H1 (cell line): ENCODE measurements around the gene SNRPD3. TPM values are rescaled to one million over a fixed set of nuclear protein-coding genes. Genes with fewer than 3 reads are reported as not detected.

ENCODE experiments used
- CTCF ChIA-PET: fragments of 300-600 bp; sonication (Branson Sonifier 250); formaldehyde crosslinking; loops from one replicate; lab custom pipeline; 2021; ENCODE audit not compliant: partially characterized antibody; lab: Charles Lee
- POLR2A ChIA-PET: fragments of 300-600 bp; sonication (Branson Sonifier 250); formaldehyde crosslinking; loops from one replicate; lab custom pipeline; 2021; ENCODE audit warnings: inconsistent platforms; ENCODE audit not compliant: partially characterized antibody; lab: Charles Lee
- DNase-seq, 2 experiments: peaks; one replicate each; pipeline versions ENCODE4 v3.0.0 to v3.0.0-alpha.2; 2010 to 2022; ENCODE audit warnings: low spot score in 2 of 2, low read depth in 1 of 2, mixed read lengths in 1 of 2
- FAIRE-seq: peaks from 2 replicates; lab custom pipeline; 2011; peaks lifted over from hg19 to GRCh38; lab: Jason Lieb, UNC
- H2AFZ ChIP-seq: 2 replicates; pipeline ENCODE4 v1.8.1; 2012; ENCODE audit warnings: low read length, inconsistent platforms
- H2AK5ac ChIP-seq: 2 replicates; pipeline ENCODE4 v1.6.1; 2013; ENCODE audit warnings: low read depth, low read length
- H2BK120ac ChIP-seq: replicated peaks from 2 replicates; pipeline ENCODE3; 2013; ENCODE audit warnings: low read depth, low read length, inconsistent platforms
- H2BK12ac ChIP-seq: 2 replicates; pipeline ENCODE4 v1.6.1; 2013; ENCODE audit warnings: low read depth, low read length
- H2BK15ac ChIP-seq: 2 replicates; pipeline ENCODE4 v1.6.1; 2013; ENCODE audit warnings: low read length
- H2BK20ac ChIP-seq: 2 replicates; pipeline ENCODE4 v1.6.1; 2013; ENCODE audit warnings: low read length
- H2BK5ac ChIP-seq: 2 replicates; pipeline ENCODE4 v1.6.1; 2013; ENCODE audit warnings: low read depth, low read length
- H3K14ac ChIP-seq: 2 replicates; pipeline ENCODE4 v1.6.1; 2013; ENCODE audit warnings: inconsistent platforms; ENCODE audit not compliant: insufficient read length
- H3K18ac ChIP-seq: 2 replicates; pipeline ENCODE4 v1.6.1; 2013; ENCODE audit warnings: low read length; ENCODE audit errors: extremely low read depth
- H3K23ac ChIP-seq: 2 replicates; pipeline ENCODE4 v1.6.1; 2013; ENCODE audit warnings: inconsistent platforms; ENCODE audit not compliant: insufficient read length
- H3K23me2 ChIP-seq: 2 replicates; pipeline ENCODE4 v1.6.1; 2013; ENCODE audit warnings: low read depth, low read length
- H3K27ac ChIP-seq: 2 replicates; pipeline ENCODE4 v1.6.1; 2011; ENCODE audit warnings: low read depth, low read length, inconsistent platforms
- H3K27me3 ChIP-seq, 4 experiments: replicated peaks in 1 of 4; 1 replicate in 1 of 4; 2 replicates in 3 of 4; pipeline versions ENCODE4 v1.6.1 to v1.8.1; 2011 to 2013; ENCODE audit warnings: low read length in 3 of 4, mild to moderate bottlenecking in 3 of 4, inconsistent platforms in 2 of 4, mixed read lengths in 2 of 4, moderate library complexity in 1 of 4; ENCODE audit not compliant: control insufficient read depth in 3 of 4, insufficient read depth in 3 of 4; ENCODE audit errors: extremely low read depth in 1 of 4
- H3K36me3 ChIP-seq, 4 experiments: 2 replicates each; pipeline versions ENCODE4 v1.6.1 to v1.8.1; 2011 to 2013; ENCODE audit warnings: mild to moderate bottlenecking in 4 of 4, low read length in 3 of 4, moderate library complexity in 2 of 4, control low read depth in 1 of 4, inconsistent platforms in 1 of 4; ENCODE audit not compliant: insufficient read depth in 4 of 4, control insufficient read depth in 2 of 4
- H3K4ac ChIP-seq: replicated peaks from 2 replicates; pipeline ENCODE3; 2013; ENCODE audit warnings: low read length, low read depth, mixed read lengths, inconsistent platforms; ENCODE audit not compliant: insufficient read length
- H3K4me1 ChIP-seq, 4 experiments: replicated peaks in 1 of 4; 1 replicate in 1 of 4; 2 replicates in 3 of 4; pipeline versions ENCODE4 v1.6.1 to v1.8.1; 2011 to 2013; ENCODE audit warnings: low read length in 3 of 4, inconsistent platforms in 2 of 4, mixed read lengths in 1 of 4; ENCODE audit not compliant: insufficient read depth in 4 of 4, control insufficient read depth in 3 of 4
- H3K4me2 ChIP-seq, 2 experiments: 2 replicates each; pipeline versions ENCODE4 v1.6.1 to v1.8.1; 2011 to 2013; ENCODE audit warnings: low read depth in 2 of 2, low read length in 2 of 2, control low read depth in 1 of 2, inconsistent platforms in 1 of 2, mild to moderate bottlenecking in 1 of 2; ENCODE audit not compliant: insufficient read depth in 1 of 2
- H3K4me3 ChIP-seq, 4 experiments: fragments of 200-600, 300-600 bp in 1 of 4; sonication (generic), shearing (Covaris generic), sonication (Bioruptor Twin) in 1 of 4; 2 replicates each; pipeline versions ENCODE4 v1.5.1 to v1.8.1; 2011 to 2016; ENCODE audit warnings: low read length in 4 of 4, low read depth in 3 of 4, control low read depth in 2 of 4, inconsistent platforms in 2 of 4, mild to moderate bottlenecking in 2 of 4, mixed read lengths in 1 of 4, moderate library complexity in 1 of 4; ENCODE audit not compliant: insufficient read depth in 2 of 4; ENCODE audit errors: extremely low read depth in 1 of 4
- H3K56ac ChIP-seq: replicated peaks from 2 replicates; pipeline ENCODE3; 2013; ENCODE audit warnings: low read depth, mild to moderate bottlenecking, mixed read lengths, low read length, inconsistent platforms; ENCODE audit not compliant: insufficient read length
- H3K79me1 ChIP-seq: 2 replicates; pipeline ENCODE4 v1.6.1; 2013; ENCODE audit warnings: low read depth, low read length, control low read depth
- H3K79me2 ChIP-seq, 2 experiments: 2 replicates each; pipeline versions ENCODE4 v1.6.1 to v1.8.1; 2012 to 2013; ENCODE audit warnings: low read length in 2 of 2, mild to moderate bottlenecking in 2 of 2, inconsistent platforms in 1 of 2; ENCODE audit not compliant: insufficient read depth in 2 of 2, control insufficient read depth in 1 of 2
- H3K9ac ChIP-seq, 4 experiments: replicated peaks in 1 of 4; 1 replicate in 1 of 4; 2 replicates in 3 of 4; pipeline versions ENCODE4 v1.6.1 to v1.8.1; 2011 to 2013; ENCODE audit warnings: low read depth in 3 of 4, low read length in 3 of 4, control low read depth in 2 of 4, mild to moderate bottlenecking in 2 of 4, moderate library complexity in 2 of 4, inconsistent platforms in 1 of 4; ENCODE audit errors: extremely low read depth in 1 of 4
- H3K9me3 ChIP-seq, 2 experiments: 2 replicates each; pipeline versions ENCODE4 v1.6.1 to v1.8.1; 2012 to 2013; ENCODE audit warnings: mild to moderate bottlenecking in 2 of 2, moderate library complexity in 2 of 2, control low read depth in 1 of 2, inconsistent platforms in 1 of 2, low read depth in 1 of 2, low read length in 1 of 2, mixed read lengths in 1 of 2; ENCODE audit not compliant: insufficient read depth in 2 of 2
- H4K20me1 ChIP-seq, 2 experiments: replicated peaks in 1 of 2; 2 replicates each; pipeline versions ENCODE3 to v1.8.1; 2011 to 2013; ENCODE audit warnings: inconsistent platforms in 2 of 2, low read length in 2 of 2, mild to moderate bottlenecking in 1 of 2; ENCODE audit not compliant: insufficient read depth in 2 of 2, control insufficient read depth in 1 of 2
- H4K5ac ChIP-seq: 2 replicates; pipeline ENCODE4 v1.6.1; 2013; ENCODE audit warnings: low read length, low read depth, mixed read lengths, inconsistent platforms; ENCODE audit not compliant: insufficient read length
- H4K8ac ChIP-seq: 2 replicates; pipeline ENCODE4 v1.8.0; 2013; ENCODE audit warnings: mild to moderate bottlenecking, moderate library complexity, low read length, inconsistent platforms; ENCODE audit not compliant: insufficient read depth; ENCODE audit errors: extremely low read depth
- H4K91ac ChIP-seq: replicated peaks from 2 replicates; pipeline ENCODE3; 2013; ENCODE audit warnings: low read length, mixed read lengths, inconsistent platforms; ENCODE audit not compliant: insufficient read length
- ASH2L ChIP-seq: fragments of 200-600, 300-600 bp; sonication (generic); IDR thresholded peaks from one replicate; pipeline ENCODE4 v1.7.1; 2017; ENCODE audit warnings: low read length
- BCL11A ChIP-seq, 2 experiments: IDR thresholded peaks; one replicate each; pipeline ENCODE4 v1.6.1; 2011; ENCODE audit warnings: low read depth in 2 of 2, low read length in 2 of 2, mild to moderate bottlenecking in 2 of 2
- CBX8 ChIP-seq: fragments of 300-800, 300-1000 bp; sonication (generic); IDR thresholded peaks from 2 replicates; pipeline ENCODE4 v1.7.1; 2016; ENCODE audit warnings: low read depth, low read length, borderline replicate concordance
- CHD2 ChIP-seq: IDR thresholded peaks from 2 replicates; pipeline ENCODE4 v1.6.1; 2012; ENCODE audit warnings: low read length, improper control_type of control experiment
- HDAC2 ChIP-seq, 2 experiments: fragments of 300-600 bp in 1 of 2; sonication (generic) in 1 of 2; IDR thresholded peaks; 2 replicates each; pipeline ENCODE4 v1.6.1; 2011 to 2012; ENCODE audit warnings: low read depth in 2 of 2, low read length in 2 of 2, mild to moderate bottlenecking in 2 of 2, moderate library complexity in 2 of 2, borderline replicate concordance in 1 of 2, inconsistent platforms in 1 of 2
- POLR2AphosphoS5 ChIP-seq: IDR thresholded peaks from 2 replicates; pipeline ENCODE4 v1.6.1; 2011; ENCODE audit warnings: low read depth, low read length
- SIX5 ChIP-seq: IDR thresholded peaks from 2 replicates; pipeline ENCODE4 v1.6.1; 2011; ENCODE audit warnings: mild to moderate bottlenecking, low read depth, low read length
- TAF1 ChIP-seq: IDR thresholded peaks from 2 replicates; pipeline ENCODE4 v1.6.1; 2011; ENCODE audit warnings: mild to moderate bottlenecking, low read depth, low read length
- TBP ChIP-seq: IDR thresholded peaks from 2 replicates; pipeline ENCODE4 v1.6.1; 2011; ENCODE audit warnings: low read depth, low read length, improper control_type of control experiment
- WGBS, 2 experiments: shearing (Covaris generic) in 1 of 2; methylation state at CpG; one replicate each; pipeline versions ENCODE4 v1.1.6 to v1.1.7; 2013 to 2015; ENCODE audit warnings: low lambda C conversion rate in 2 of 2, mixed read lengths in 2 of 2, inconsistent platforms in 1 of 2, low coverage in 1 of 2, missing lambda C conversion rate in 1 of 2; ENCODE audit not compliant: insufficient replicate concordance in 2 of 2, insufficient coverage in 1 of 2, insufficient read length in 1 of 2; ENCODE audit errors: extremely low coverage in 1 of 2, missing lambda C conversion rate in 1 of 2; 5-methylcytosine and 5-hydroxymethylcytosine counted together
- polyA plus RNA-seq, 7 experiments: library from polyadenylated mRNA; depleted of rRNA in 3 of 7; stranded (reverse) in 5 of 7; unstranded in 2 of 7; fragments of >200 nt in 5 of 7; fragments of 200-250 nt in 2 of 7; gene quantifications; 1 replicate in 5 of 7; 2 replicates in 1 of 7; 4 replicates in 1 of 7; pipeline versions ENCODE4 v1.2.1 to v1.2.3, GENCODE V29; 2011 to 2013; ENCODE audit warnings: missing spikeins in 2 of 7, mixed read lengths in 2 of 7
- total RNA-seq: library from RNA; stranded (reverse); fragmentation: NEBNext Ultra II Directional; extraction: Animal tissue kit (Norgen Biotek cat#: 25700); gene quantifications from 2 replicates; pipeline ENCODE4 v1.2.1, GENCODE V29; 2021
- TF ChIP-seq, protein P1 (sequence below): IDR thresholded peaks from 2 replicates; pipeline ENCODE4 v1.6.1; 2011; ENCODE audit warnings: low read depth, mild to moderate bottlenecking, low read length; ENCODE audit not compliant: insufficient read depth
- TF ChIP-seq, protein P2 (sequence below): IDR thresholded peaks from 2 replicates; pipeline ENCODE4 v1.6.1; 2012; ENCODE audit warnings: inconsistent platforms

The SNRPD3 gene
- total and polyA plus RNA-seq, 2 of the 8 experiments (the other 6 are each of a cell fraction or from before 2014, with no cell fraction given): 200 to 455 TPM

DNA sequence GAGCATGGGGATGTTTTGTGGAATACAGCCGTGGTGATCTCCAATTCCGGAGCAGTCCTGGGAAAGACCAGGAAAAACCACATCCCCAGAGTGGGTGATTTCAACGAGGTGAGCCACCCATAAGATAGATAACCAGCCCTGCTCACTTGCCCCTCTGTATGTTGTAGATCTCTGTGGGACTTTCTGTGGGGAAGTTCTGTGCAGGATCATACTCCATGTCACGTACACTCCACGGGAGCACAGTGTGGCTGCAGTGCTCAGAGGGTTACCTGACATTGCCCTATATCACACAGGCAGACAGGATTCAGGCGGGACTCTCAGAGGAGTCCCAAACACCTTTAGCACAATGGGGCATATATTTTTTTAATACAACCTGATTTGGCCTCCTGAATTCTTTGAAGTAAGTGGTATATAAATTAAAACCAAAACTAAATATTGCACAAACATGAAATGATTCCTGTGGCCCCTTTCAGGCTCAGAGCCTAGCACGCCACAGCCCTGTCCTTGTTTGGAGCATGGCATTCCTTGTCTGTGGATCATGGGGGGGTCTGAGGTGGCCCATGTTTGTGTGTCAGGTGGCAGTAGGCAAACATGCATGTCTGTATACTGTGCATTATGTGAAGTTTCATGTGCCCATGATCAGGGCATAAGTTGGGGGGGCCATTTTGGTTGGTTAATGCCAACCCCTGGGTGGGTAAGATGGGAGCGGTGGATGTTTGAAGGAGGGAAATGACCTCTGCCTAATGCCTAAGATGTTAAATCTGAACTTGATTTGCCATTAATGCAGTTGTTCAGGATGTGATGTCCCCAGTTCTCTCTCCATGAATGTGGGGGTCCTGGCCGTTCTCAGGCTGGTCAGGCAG, 42.2 kb upstream of the SNRPD3 start:
- ChIA-PET POLR2A (no interaction called here), CTCF (interaction anchor here (0.9 to 7.4 kb wide), 5 partner anchors 11 to 91 kb away, joined by 3 to 48 read pairs (median 6); no protein-coding TSS in a partner anchor)
- DNase-seq (no peak), FAIRE-seq (no peak)
- Histone ChIP-seq H3K4me2 (no peak overlapping the region), H3K9me3 (no peaks in the 10 kb centered on the region), H3K9ac (no peak overlapping the region), H3K18ac (no peak overlapping the region), H3K79me2 (no peaks in the 10 kb centered on the region), H4K20me1 (no peaks in the 10 kb centered on the region), H2BK5ac (no peak overlapping the region), H3K4ac (no peak overlapping the region), H3K23me2 (no peaks in the 10 kb centered on the region; the same call in 1 of the 2 replicates), H2BK120ac (no peak overlapping the region), H2BK15ac (no peak overlapping the region), H3K79me1 (no peaks in the 10 kb centered on the region), H3K56ac (no peak overlapping the region), H3K27me3 (no peaks in the 10 kb centered on the region), H3K4me3 (no peak overlapping the region), H4K91ac (no peak overlapping the region), H3K27ac (no peak overlapping the region), H3K14ac (no peak overlapping the region), H2BK12ac (no peak overlapping the region), H4K5ac (no peak overlapping the region), H2AFZ (no peak overlapping the region), H3K4me1 (peaks cover 0 to 6% (median 1%) of the 10 kb centered on the region in 4 experiments; a peak in 2 of 7 replicates), H2BK20ac (no peak overlapping the region), H3K23ac (no peak overlapping the region), H2AK5ac (no peak overlapping the region), H4K8ac (no peak overlapping the region), H3K36me3 (no peaks in the 10 kb centered on the region)
- 96% methylated on average over 9 of the region's 9 CpGs; no CpG with 5 or more reads in 1 of the 2 experiments for WGBS, 2 experiments
- TF ChIP-seq HDAC2 (IDR thresholded peaks at IDR 0.05; ENCODE audit: borderline replicate concordance in 1 of 2, low read depth in 2 of 2, low read length in 2 of 2) (no peak), TBP (no peak), POLR2AphosphoS5 (no peak), SIX5 (no peak), ASH2L (no peak), BCL11A (IDR thresholded peaks at IDR 0.05; ENCODE audit: low read depth in 2 of 2, low read length in 2 of 2) (no peak), CBX8 (no peak), TAF1 (no peak), CHD2 (no peak)
- TF ChIP-seq, protein P1, sequence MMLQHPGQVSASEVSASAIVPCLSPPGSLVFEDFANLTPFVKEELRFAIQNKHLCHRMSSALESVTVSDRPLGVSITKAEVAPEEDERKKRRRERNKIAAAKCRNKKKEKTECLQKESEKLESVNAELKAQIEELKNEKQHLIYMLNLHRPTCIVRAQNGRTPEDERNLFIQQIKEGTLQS: no peak
- TF ChIP-seq, protein P2, sequence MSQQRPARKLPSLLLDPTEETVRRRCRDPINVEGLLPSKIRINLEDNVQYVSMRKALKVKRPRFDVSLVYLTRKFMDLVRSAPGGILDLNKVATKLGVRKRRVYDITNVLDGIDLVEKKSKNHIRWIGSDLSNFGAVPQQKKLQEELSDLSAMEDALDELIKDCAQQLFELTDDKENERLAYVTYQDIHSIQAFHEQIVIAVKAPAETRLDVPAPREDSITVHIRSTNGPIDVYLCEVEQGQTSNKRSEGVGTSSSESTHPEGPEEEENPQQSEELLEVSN: no peak
